SK-N-MC (cell line): Measurements from ENCODE around the gene SPINK7.

Experiments used
- EZH2 ChIP-seq: fragments of 200-600 bp; sonication (generic); IDR thresholded peaks from one replicate; pipeline ENCODE4 v1.6.1; 2017; ENCODE audit warnings: antibody characterized with exemption
- POLR2AphosphoS5 ChIP-seq: IDR thresholded peaks from 2 replicates; pipeline ENCODE4 v1.6.1; 2012; ENCODE audit warnings: mild to moderate bottlenecking, low read depth, low read length, borderline replicate concordance

- TF ChIP-seq EZH2 (no peak), POLR2AphosphoS5 (no peak)
These were observed 23.0 kb downstream of the SPINK7 start, which contains the start of gene SPINK9 for GRCh38 chr5:148335259-148335658.
